ENCODE measurements around the gene PRDM16.

DNA sequence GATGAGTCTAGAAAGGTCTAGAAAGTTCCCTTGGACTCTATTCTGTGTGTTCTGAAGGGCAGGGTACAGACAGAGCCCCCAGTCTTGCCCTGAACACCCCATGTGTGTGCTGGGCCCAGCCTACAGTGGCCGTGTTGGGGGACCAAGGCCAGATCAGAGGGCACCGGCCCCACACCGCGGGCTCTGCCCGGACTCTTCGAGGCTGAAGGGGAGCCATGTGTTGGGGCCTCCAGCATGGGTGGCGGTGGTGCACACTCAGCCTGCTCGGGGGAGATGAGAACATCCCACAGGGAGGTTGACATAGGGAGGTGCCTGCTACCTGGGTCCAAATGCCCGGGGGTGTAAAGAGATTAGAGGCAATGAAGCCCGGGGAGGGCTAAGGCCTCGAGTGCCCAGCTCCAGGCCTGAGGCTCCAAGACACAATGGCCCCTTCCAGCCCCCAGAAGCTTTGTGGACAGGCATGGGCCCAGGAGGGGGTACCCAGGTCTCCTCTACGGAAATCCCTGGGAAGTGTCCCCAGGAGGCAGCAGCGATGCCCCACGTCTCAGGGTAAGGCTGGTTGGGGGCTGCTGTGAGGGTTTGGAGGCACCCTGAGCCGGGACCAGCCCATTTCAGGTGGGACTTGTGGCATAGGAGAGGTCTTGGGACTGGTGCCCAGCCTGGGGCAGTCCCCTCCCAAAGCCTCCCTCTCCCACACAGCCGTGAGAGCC, 397.5 kb downstream of the PRDM16 start:
- TF ChIP-seq CTCF (IDR thresholded peaks at IDR 0.05; ENCODE audit: insufficient read depth, low read depth, low read length) = no peak
- no peak for TF ChIP-seq EZH2 (IDR thresholded peaks at IDR 0.05; ENCODE audit: insufficient read depth, low read length)

Data from astrocyte (in vitro differentiated cells and primary cell).